Kidney (tissue), 14 donors: Measurements from ENCODE around the gene OAF. TPM values are rescaled to one million over a fixed set of nuclear protein-coding genes. Genes with fewer than 3 reads are reported as not detected.

Experiments
- DNase-seq, 5 donors: peaks; one replicate each; pipeline ENCODE4 v3.0.0-alpha.2; 2013 to 2020
- FAIRE-seq: peaks from 2 replicates; lab custom pipeline; 2012; peaks lifted over from hg19 to GRCh38; lab: Jason Lieb, UNC
- H3K27ac ChIP-seq, 2 donors: one replicate each; pipeline ENCODE4 v1.7.0; 2013; ENCODE audit warnings: low read depth in 2 of 2, low read length in 2 of 2, inconsistent platforms in 1 of 2
- H3K27me3 ChIP-seq: one replicate; pipeline ENCODE4 v1.7.1; 2013; ENCODE audit warnings: low read length, inconsistent platforms; ENCODE audit not compliant: control insufficient read depth, insufficient read depth
- H3K36me3 ChIP-seq, 3 donors: one replicate each; pipeline versions ENCODE4 v1.7.0 to v1.7.1; 2013; ENCODE audit warnings: low read length in 3 of 3, control low read depth in 1 of 3, inconsistent platforms in 1 of 3; ENCODE audit not compliant: insufficient read depth in 3 of 3, control insufficient read depth in 2 of 3
- H3K4me1 ChIP-seq, 3 donors: one replicate each; pipeline versions ENCODE4 v1.7.0 to v1.7.1; 2013; ENCODE audit warnings: low read length in 3 of 3, inconsistent platforms in 1 of 3, low read depth in 1 of 3; ENCODE audit not compliant: control insufficient read depth in 2 of 3, insufficient read depth in 2 of 3
- H3K4me3 ChIP-seq, 3 donors: one replicate each; pipeline versions ENCODE4 v1.7.0 to v1.8.1; 2013; ENCODE audit warnings: low read length in 3 of 3, control low read depth in 1 of 3, inconsistent platforms in 1 of 3
- H3K9ac ChIP-seq, 3 donors: one replicate each; pipeline versions ENCODE4 v1.7.0 to v1.7.1; 2013; ENCODE audit warnings: low read length in 3 of 3, control low read depth in 1 of 3, inconsistent platforms in 1 of 3
- H3K9me3 ChIP-seq, 3 donors: one replicate each; pipeline versions ENCODE4 v1.7.0 to v1.7.1; 2013; ENCODE audit warnings: low read length in 3 of 3, control low read depth in 1 of 3, inconsistent platforms in 1 of 3; ENCODE audit not compliant: control insufficient read depth in 2 of 3, insufficient read depth in 1 of 3
- intact Hi-C: fragments of 100-400 bp; cut with DNase I; formaldehyde crosslinking; loops from one replicate; pipeline ENCODE4 v1.11.1; 2022
- polyA plus RNA-seq: library from polyadenylated mRNA; stranded (reverse); fragments of 350-450 nt; fragmentation: Illumina TruSeq; extraction: RNeasy Lipid Tissue Mini Kit (QIAGEN cat#74804); gene quantifications from one replicate; pipeline ENCODE4 v1.2.3, GENCODE V29; 2014; ENCODE audit warnings: low read depth, low replicate concordance; ENCODE audit not compliant: insufficient read depth
- total RNA-seq: library from RNA; stranded (reverse); fragmentation: NEBNext Ultra II Directional; extraction: Animal tissue kit (Norgen Biotek cat#: 25700); gene quantifications from one replicate; pipeline ENCODE4 v1.2.1, GENCODE V29; 2021
- TF ChIP-seq, protein P1 (sequence below): IDR thresholded peaks from 3 replicates; pipeline ENCODE4 v1.5.1; 2012; ENCODE audit warnings: mild to moderate bottlenecking, moderate library complexity, borderline replicate concordance; ENCODE audit not compliant: insufficient read depth; ENCODE audit errors: extremely low read depth
- donor health status: control.
- donor health status: control.
- donor health status: control.
- donor health status: control.
- donor health status: control.
- donor health status: DM: yes; HTN: yes; CAD: no.
- donor health status: Normal renal cell carcinoma (clear cell type).

The OAF gene
- total and polyA plus RNA-seq, 2 donors from 2014 or later, result 48.2 to 78.1 TPM

DNA sequence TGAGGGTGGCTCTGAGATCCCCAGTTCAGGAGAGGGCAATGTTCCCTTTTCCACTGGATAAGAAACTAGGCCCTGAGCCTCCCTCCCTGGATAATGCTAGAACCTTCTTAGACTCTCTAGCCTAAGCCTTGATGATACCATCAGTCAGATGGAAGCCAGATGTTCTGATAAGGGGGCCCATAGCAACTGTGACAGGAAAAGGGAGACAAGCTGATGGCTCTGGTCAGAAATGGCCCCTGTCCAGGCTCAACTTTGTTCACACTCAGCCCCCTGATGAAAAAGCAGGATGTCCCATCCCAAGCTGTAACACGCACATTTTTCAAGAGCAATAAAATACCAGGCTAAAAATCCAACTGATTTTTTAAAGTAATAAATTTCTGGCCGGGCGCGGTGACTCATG is 7.2 kb upstream of the OAF start:
- intact Hi-C loops, result no loop called here
- DNase-seq (peak in 1 of 5 donors; percentile 60), FAIRE-seq (no peak)
- no peaks in the 10 kb centered on the region for H3K27me3 ChIP-seq
- no peaks in the 10 kb centered on the region for H3K9me3 ChIP-seq
- peaks cover 2 to 9% (median 7%) of the 10 kb centered on the region in 3 donors for H3K4me1 ChIP-seq
- H3K4me3 ChIP-seq, result no peak overlapping the region
- TF ChIP-seq, protein P1, sequence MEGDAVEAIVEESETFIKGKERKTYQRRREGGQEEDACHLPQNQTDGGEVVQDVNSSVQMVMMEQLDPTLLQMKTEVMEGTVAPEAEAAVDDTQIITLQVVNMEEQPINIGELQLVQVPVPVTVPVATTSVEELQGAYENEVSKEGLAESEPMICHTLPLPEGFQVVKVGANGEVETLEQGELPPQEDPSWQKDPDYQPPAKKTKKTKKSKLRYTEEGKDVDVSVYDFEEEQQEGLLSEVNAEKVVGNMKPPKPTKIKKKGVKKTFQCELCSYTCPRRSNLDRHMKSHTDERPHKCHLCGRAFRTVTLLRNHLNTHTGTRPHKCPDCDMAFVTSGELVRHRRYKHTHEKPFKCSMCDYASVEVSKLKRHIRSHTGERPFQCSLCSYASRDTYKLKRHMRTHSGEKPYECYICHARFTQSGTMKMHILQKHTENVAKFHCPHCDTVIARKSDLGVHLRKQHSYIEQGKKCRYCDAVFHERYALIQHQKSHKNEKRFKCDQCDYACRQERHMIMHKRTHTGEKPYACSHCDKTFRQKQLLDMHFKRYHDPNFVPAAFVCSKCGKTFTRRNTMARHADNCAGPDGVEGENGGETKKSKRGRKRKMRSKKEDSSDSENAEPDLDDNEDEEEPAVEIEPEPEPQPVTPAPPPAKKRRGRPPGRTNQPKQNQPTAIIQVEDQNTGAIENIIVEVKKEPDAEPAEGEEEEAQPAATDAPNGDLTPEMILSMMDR, result no peak
- no peak overlapping the region for H3K27ac ChIP-seq
- H3K36me3 ChIP-seq, result no peaks in the 10 kb centered on the region
- no peak overlapping the region for H3K9ac ChIP-seq

GRCh38 chr11:120205596-120206161 is 5.2 kb upstream of the OAF start:
- no peaks in the 10 kb centered on the region for H3K27me3 ChIP-seq
- FAIRE-seq (no peak), DNase-seq (no peak)
- no peak overlapping the region for H3K9ac ChIP-seq
- H3K27ac ChIP-seq, result no peak overlapping the region
- no peaks in the 10 kb centered on the region for H3K9me3 ChIP-seq
- TF ChIP-seq, protein P1, result no peak
- intact Hi-C loops, result no loop called here
- H3K4me1 ChIP-seq, result peaks cover 0 to 17% (median 7%) of the 10 kb centered on the region in 3 donors
- H3K4me3 ChIP-seq, result no peak overlapping the region
- H3K36me3 ChIP-seq, result no peaks in the 10 kb centered on the region

GRCh38 chr11:120207512-120207911 is 3.3 kb upstream of the OAF start:
- TF ChIP-seq, protein P1, result no peak
- FAIRE-seq, result no peak
- H3K27me3 ChIP-seq, result no peaks in the 10 kb centered on the region
- peaks cover 0 to 21% (median 7%) of the 10 kb centered on the region in 3 donors for H3K4me1 ChIP-seq
- H3K9me3 ChIP-seq, result no peaks in the 10 kb centered on the region
- intact Hi-C loops, result no loop called here
- H3K4me3 ChIP-seq, result no peak overlapping the region
- H3K27ac ChIP-seq, result no peak overlapping the region
- peak overlapping the region in 1 of 3 donors; percentile 34 for H3K9ac ChIP-seq
- no peak for DNase-seq
- H3K36me3 ChIP-seq, result no peaks in the 10 kb centered on the region
